ENCODE results near the gene ZNF365.
A peak's percentile ranks its signal among the peaks of the same experiment; 100 is the strongest.
"Not testable (repeated sequence)": the region's sequence is repeated elsewhere in the genome, so short reads cannot be mapped to it uniquely, and the experiment has no call there.

ZNF365 gene

GRCh38 chr10:62378877-62379276 is 4.7 kb downstream of the ZNF365 start:
- DNase-seq, result not testable (repeated sequence)

DNA sequence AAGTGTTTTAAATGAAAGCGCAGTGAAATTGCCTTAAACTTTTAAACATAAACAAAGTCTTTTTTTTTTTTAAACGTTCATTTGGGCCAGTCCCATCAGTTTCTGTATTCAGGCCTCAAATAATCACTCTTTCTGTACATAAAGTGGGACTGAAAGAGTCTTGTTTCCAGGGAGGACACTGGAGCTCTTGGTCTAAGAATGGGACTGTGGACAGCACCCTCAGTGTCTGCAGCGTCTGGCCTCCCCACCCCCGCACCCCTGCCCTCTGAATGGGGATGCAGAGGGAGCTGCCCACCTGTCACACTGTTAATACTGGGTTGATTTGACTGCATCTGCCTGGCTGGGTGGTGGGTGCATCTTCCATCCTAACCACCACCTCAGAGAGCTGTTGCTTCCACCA is 5.2 kb downstream of the ZNF365 start:
- DNase-seq, result no peak

DNA sequence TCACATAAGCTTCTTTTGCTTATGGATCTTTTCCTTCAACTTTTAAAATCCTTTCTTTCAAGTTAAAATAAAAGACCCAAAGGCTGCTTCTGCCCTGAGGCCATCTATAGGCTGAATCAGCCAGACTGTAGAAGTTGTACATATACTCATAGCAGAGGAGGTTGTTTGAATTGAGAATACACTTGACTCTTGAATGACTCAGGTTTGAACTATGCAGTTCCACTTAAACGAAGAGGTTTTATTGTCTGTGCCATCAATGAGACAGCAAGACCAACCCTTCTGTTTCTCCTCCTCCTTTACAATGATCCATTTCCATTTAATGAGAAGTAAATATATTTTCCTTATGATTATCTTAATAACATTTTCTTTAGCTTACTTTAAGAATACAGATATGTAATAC is 5.8 kb downstream of the ZNF365 start:
- DNase-seq, result no peak

DNA sequence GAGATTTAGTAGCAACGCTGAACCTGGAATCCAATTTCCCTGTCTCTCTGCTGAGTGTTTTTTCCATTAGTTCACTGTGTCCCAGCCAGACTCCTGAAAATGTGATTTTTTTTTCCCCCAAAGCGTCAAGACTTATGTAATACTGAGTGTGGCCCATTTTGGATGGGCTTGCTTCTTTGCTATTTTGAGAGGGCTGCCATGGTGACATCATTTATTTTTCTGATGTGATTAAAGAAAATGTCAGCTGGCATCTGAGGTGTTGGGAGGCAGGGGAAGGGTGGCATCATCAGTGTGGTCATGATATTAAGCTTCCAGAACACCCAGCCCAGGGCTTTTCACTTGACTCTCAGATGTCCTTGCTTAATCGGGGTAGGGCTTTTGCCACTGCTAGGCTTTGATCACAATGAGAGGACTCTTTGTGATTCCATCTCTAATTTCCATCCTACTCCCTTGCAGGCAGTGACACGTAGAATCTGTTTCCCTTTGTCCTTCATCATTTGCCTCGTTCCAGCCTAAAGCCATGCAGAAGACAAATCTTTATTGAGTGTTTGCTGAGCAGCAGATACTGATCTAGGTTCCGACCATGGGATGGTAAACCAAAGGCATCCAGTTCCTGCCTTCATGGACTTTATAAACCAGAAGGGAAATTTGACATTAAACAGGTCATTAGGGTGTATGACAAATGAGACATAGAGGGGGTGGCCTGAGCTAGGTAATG is 7.4 kb downstream of the ZNF365 start:
- DNase-seq, result no peak

GRCh38 chr10:62382831-62383230 is 8.7 kb downstream of the ZNF365 start:
- DNase-seq, result no peak

- DNase-seq, result peak; percentile 57
Measured at GRCh38 chr10:62384057-62384446, 9.9 kb downstream of the ZNF365 start.

DNA sequence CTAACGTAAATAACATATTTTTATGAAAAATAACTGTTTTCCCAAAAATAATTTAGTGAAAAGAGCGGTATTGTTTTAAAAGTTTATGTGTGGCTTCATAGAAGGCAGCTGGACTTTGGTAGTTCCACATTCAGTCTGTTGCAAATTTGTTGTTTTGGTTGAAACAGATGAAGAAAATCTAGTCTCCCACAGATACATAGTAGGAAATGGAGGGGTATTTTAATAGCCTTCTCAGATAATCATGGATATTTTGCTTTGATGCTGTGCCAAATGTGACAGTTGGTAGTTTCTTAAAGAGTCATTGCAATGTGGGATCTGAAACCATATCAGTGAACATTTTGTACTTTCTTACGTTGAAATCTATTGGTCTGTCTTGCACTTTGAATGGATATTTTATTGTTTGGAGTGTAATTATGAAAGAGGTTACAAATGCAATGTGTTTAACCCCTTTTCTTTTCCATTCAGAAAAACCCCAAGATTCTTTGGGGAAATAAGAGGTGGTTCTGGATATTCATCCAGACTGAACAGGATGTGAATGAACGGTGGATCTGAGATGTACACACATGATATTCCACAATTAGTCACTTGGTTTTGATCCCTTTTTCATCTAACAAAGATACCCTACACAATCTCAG is 10.4 kb downstream of the ZNF365 start:
- DNase-seq, result no peak

GRCh38 chr10:62386356-62387320 is 12.5 kb downstream of the ZNF365 start:
- DNase-seq, result no peak

DNA sequence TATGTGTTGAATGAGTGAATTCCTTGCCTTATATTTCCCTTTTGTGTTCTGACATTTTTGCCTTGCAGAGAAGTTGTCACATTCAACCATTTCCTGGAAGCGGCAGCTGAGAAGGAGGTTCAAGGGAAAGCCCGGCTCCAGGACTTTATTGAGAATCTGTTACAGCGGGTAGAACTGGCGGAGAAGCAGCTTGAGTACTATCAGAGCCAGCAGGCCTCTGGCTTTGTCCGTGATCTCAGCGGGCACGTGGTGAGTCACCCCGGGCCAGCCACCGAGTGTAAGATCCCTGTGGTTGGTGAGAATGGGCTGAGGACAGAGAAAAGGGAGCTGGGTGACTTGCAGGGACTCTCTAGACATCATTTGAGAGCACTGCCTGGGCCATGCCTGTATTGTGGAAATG is 14.2 kb downstream of the ZNF365 start:
- peak; percentile 14 for DNase-seq

- no peak for DNase-seq
Measured at GRCh38 chr10:62390497-62391176, 16.5 kb downstream of the ZNF365 start.

- no peak for DNase-seq
Measured at GRCh38 chr10:62393237-62393636, 19.1 kb downstream of the ZNF365 start.

- DNase-seq, result no peak
Measured at GRCh38 chr10:62394556-62395018, 20.4 kb downstream of the ZNF365 start.

- no peak for DNase-seq
Measured at GRCh38 chr10:62395892-62396291, 21.7 kb downstream of the ZNF365 start.

GRCh38 chr10:62396864-62397263 is 22.7 kb downstream of the ZNF365 start:
- DNase-seq, result no peak

DNA sequence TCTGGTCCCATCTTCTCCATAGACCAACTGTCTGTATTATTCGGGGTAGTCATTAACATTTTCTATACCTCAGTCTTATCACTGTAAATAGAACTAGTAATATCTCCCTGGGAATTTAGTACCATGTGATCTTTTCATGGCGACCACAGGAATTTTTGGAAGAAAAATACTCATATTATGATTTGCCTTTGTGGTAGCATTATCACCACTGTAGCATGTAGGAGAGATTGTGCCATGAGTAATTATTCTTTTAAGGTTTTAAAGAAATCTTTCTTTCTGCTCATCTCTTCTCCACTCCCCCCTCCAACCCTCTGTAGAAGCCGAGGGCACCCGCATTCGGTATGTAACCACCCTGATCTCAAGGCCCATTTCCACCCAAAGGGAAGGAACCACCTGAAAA is 25.0 kb downstream of the ZNF365 start:
- DNase-seq, result no peak

- no peak for DNase-seq
Measured at GRCh38 chr10:62402508-62402907, 28.3 kb downstream of the ZNF365 start.

DNA sequence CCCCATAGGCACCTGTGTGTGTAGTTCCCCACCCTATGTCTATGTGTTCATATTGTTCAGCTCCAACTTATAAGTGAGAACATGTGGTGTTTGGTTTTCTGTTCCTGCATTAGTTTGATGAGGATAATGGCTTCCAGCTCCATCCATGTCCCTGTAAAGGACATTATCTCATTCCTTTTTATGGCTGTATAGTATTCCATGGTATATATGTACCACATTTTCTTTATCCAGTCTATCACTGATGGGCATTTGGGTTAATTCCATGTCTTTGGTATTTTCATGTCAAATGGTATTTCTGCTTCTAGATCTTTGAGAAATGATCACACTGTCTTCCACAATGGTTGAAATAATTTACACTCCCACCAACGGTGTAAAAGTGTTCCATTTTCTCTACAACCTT is 36.4 kb downstream of the ZNF365 start:
- not testable (repeated sequence) for DNase-seq

DNA sequence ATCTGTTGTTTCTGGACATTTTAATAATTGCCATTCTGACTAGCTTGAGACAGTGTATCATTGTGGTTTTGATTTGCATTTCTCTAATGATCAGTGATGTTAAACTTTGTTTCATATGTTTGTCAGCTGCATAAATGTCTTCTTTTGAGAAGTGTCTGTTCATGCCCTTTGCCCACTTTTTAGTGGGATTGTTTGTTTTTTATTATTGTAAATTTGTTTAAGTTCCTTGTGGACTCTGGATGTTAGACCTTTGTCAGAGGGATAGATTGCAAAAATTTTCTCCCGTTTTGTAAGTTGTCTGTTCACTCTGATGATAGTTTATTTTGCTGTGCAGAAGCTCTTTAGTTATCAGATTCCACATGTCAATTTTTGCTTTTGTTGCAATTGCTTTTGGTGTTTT is 36.8 kb downstream of the ZNF365 start:
- not testable (repeated sequence) for DNase-seq

GRCh38 chr10:62413048-62413447 is 38.9 kb downstream of the ZNF365 start:
- no peak for DNase-seq

DNA sequence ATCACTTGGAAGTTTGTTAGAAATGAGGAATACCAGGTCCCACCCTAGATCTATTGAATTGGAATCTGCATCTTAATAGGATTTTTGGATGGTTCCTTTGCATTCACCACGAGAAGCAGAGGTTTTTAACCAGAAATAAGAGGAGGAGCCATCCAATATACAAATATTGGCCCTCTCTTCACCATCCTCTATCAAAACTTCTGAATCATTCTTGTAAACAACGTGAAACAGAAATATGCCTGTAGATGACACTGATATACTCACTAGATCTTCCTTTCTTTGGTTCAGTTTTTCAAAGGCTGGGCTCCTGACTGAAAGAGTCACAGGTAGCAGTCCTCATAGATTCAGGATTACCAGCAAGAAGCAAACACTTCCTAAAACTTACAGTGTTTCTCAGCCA is 39.5 kb downstream of the ZNF365 start:
- no peak for DNase-seq

- DNase-seq, result no peak
Measured at GRCh38 chr10:62414359-62414758, 40.2 kb downstream of the ZNF365 start.

DNA sequence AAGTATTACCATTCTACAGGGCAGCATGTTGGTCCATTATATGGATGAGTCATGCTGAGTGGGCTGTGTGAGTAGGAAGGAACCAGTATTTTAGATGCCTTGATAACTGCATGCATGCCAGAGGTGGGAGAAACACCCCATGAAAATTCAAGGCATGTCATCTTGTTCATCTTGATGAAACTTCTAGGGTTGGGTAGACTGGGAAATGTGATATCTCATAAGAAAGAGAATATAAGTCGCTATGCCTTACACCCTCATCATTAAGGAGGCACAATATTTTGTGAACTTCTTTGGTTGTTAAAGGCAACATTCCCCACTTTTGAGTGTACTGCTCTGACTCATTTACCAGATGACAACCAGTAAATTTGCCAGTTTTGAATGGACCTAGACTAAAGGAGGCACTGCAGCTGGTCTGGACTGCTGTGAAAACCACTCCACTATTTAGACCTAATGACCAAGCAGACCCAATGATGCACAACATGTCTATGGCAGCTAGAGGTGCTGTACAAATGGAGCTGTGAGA is 48.0 kb downstream of the ZNF365 start:
- DNase-seq, result peak; percentile 10

GRCh38 chr10:62424026-62424425 is 49.9 kb downstream of the ZNF365 start:
- DNase-seq, result no peak

Data from stimulated activated CD4-positive, alpha-beta T cell treated with anti-CD3 and anti-CD28 coated beads, Interleukin-15, amount 100 ng/mL, for 24 hours (primary cell).